ENCODE results near the gene EDRF1. TPM values are rescaled to one million over a fixed set of nuclear protein-coding genes. Genes with fewer than 3 reads are reported as not detected.

Gene EDRF1
- total and polyA plus RNA-seq, 2 of the 8 experiments (the other 6 are each of a cell fraction or from before 2014, with no cell fraction given): 19.9 to 37.8 TPM

DNA sequence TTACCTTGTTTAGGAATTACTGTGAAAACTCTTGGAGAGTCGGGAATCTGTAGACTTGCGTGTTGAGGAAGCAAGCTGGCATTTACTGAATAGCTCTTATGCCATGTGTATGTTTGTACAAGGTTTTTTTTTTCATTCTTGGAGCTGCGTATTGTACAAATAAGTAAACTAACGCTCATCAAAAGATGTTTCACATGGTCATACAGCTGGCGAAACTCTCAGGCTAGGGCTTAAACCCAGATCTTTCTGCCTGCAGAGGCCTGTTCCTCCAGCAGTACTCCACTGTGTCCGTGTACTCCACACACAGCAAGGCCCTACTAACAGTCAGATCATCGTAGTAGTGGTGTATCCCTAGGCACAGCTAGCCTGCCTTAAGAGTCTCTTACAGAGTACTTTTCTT lies 7.4 kb downstream of the EDRF1 start:
- Histone ChIP-seq H3K18ac (ENCODE audit: extremely low read depth, low read length) (no peak overlapping the region), H2BK120ac (replicated peaks; ENCODE audit: low read depth, low read length) (no peak overlapping the region), H3K23me2 (ENCODE audit: low read depth, low read length) (no peaks in the 10 kb centered on the region), H3K4me3 (ENCODE audit: extremely low read depth in 1 of 4, insufficient read depth in 2 of 4, low read depth in 3 of 4, low read length in 4 of 4) (no peak overlapping the region), H3K4me1 (replicated peaks in 1 of 4; ENCODE audit: control insufficient read depth in 3 of 4, insufficient read depth in 4 of 4, low read length in 3 of 4) (no peaks in the 10 kb centered on the region), H2BK15ac (ENCODE audit: low read length) (no peak overlapping the region), H2BK5ac (ENCODE audit: low read depth, low read length) (no peak overlapping the region), H4K5ac (ENCODE audit: insufficient read length, low read depth, low read length) (no peak overlapping the region), H3K56ac (replicated peaks; ENCODE audit: insufficient read length, low read depth, low read length) (no peak overlapping the region), H3K27me3 (replicated peaks in 1 of 4; ENCODE audit: control insufficient read depth in 3 of 4, extremely low read depth in 1 of 4, insufficient read depth in 3 of 4, low read length in 3 of 4) (peaks cover 0 to 2% (median 0%) of the 10 kb centered on the region in 4 experiments; a peak in 1 of 7 replicates), H3K23ac (ENCODE audit: insufficient read length) (no peak overlapping the region), H3K79me2 (ENCODE audit: control insufficient read depth in 1 of 2, insufficient read depth in 2 of 2, low read length in 2 of 2) (0 out of 4 replicates have a peak, but pooled peaks cover 0 to 2% of the 10 kb centered on the region in 2 experiments), H2AK5ac (ENCODE audit: low read depth, low read length) (no peak overlapping the region), H2AFZ (ENCODE audit: low read length) (no peak overlapping the region), H3K14ac (ENCODE audit: insufficient read length) (no peak overlapping the region), H4K91ac (replicated peaks; ENCODE audit: insufficient read length, low read length) (no peak overlapping the region), H2BK12ac (ENCODE audit: low read depth, low read length) (no peak overlapping the region), H3K4me2 (ENCODE audit: insufficient read depth in 1 of 2, low read depth in 2 of 2, low read length in 2 of 2) (no peak overlapping the region), H2BK20ac (ENCODE audit: low read length) (no peak overlapping the region), H3K79me1 (ENCODE audit: low read depth, low read length) (no peaks in the 10 kb centered on the region; the same call in 1 of the 2 replicates), H3K4ac (replicated peaks; ENCODE audit: insufficient read length, low read depth, low read length) (no peak overlapping the region), H4K20me1 (replicated peaks in 1 of 2; ENCODE audit: control insufficient read depth in 1 of 2, insufficient read depth in 2 of 2, low read length in 2 of 2) (peaks cover 3 to 4% of the 10 kb centered on the region in 2 experiments), H3K9ac (replicated peaks in 1 of 4; ENCODE audit: extremely low read depth in 1 of 4, low read depth in 3 of 4, low read length in 3 of 4) (no peak overlapping the region), H3K36me3 (ENCODE audit: control insufficient read depth in 2 of 4, insufficient read depth in 4 of 4, low read length in 3 of 4) (peaks cover 36 to 97% (median 78%) of the 10 kb centered on the region in 4 experiments), H3K27ac (ENCODE audit: low read depth, low read length) (no peak overlapping the region), H3K9me3 (ENCODE audit: insufficient read depth in 2 of 2, low read depth in 1 of 2, low read length in 1 of 2) (no peaks in the 10 kb centered on the region), H4K8ac (ENCODE audit: extremely low read depth, insufficient read depth, low read length) (no peak overlapping the region)
- TF ChIP-seq, protein P1, sequence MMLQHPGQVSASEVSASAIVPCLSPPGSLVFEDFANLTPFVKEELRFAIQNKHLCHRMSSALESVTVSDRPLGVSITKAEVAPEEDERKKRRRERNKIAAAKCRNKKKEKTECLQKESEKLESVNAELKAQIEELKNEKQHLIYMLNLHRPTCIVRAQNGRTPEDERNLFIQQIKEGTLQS (IDR thresholded peaks at IDR 0.05; ENCODE audit: insufficient read depth, low read depth, low read length): no peak
- no peak for TF ChIP-seq SIN3A (conservative IDR thresholded peaks at IDR 0.05 in 1 of 2, IDR thresholded peaks at IDR 0.05 in 1 of 2; ENCODE audit: low read depth in 1 of 2, low read length in 2 of 2)
- TF ChIP-seq BACH1 (IDR thresholded peaks at IDR 0.05; ENCODE audit: low read length): no peak
- no peak for FAIRE-seq
- CTCF ChIA-PET (ENCODE audit: partially characterized antibody): interaction anchor here (0.6 to 0.7 kb wide), 2 partner anchors 9 to 390 kb away, joined by 3 read pairs; no protein-coding TSS in a partner anchor
- POLR2A ChIA-PET (ENCODE audit: partially characterized antibody): interaction anchor here (1.1 to 1.3 kb wide), 2 partner anchors 13 to 21 kb away, joined by 3 to 7 read pairs; no protein-coding TSS in a partner anchor
- DNase-seq (ENCODE audit: low read depth in 1 of 2, low spot score in 2 of 2): no peak
- WGBS, 2 experiments (ENCODE audit: extremely low coverage in 1 of 2, insufficient coverage in 1 of 2, insufficient read length in 1 of 2, insufficient replicate concordance in 2 of 2, low coverage in 1 of 2, low lambda C conversion rate in 2 of 2, missing lambda C conversion rate in 1 of 2): 91% methylated on average over 7 of the region's 7 CpGs; no CpG with 5 or more reads in 1 of the 2 experiments
